ENCODE data around the gene ATP8B1.

- TF ChIP-seq CTCF (IDR thresholded peaks at IDR 0.05; ENCODE audit: low read depth, low read length, missing input control): no peak
- no peak for TF ChIP-seq REST (IDR thresholded peaks at IDR 0.05)
- TF ChIP-seq TAF1 (conservative IDR thresholded peaks at IDR 0.05): no peak
These were observed 33.4 kb upstream of the ATP8B1 start for GRCh38 chr18:57836557-57836956.

Measured in liver (tissue), 3 donors.